Left lobe of liver (tissue), 2 donors: ENCODE results near the gene ADGRG1. TPM values are rescaled to one million over a fixed set of nuclear protein-coding genes. Genes with fewer than 3 reads are reported as not detected.

Source experiments
- ATAC-seq: fragments of 200-7000 bp; cut with Tn5 transposase; one replicate; pipeline ENCODE4 v1.9.1; 2020; ENCODE audit warnings: mild to moderate bottlenecking, moderate library complexity
- DNase-seq: peaks from one replicate; pipeline ENCODE4 v3.0.0-alpha.2; 2020; ENCODE audit warnings: low spot score
- total RNA-seq: library from RNA; stranded (reverse); gene quantifications from one replicate; pipeline ENCODE4 v1.2.1, GENCODE V29; 2021
- donor health status: DM: no; HTN: no; CAD: no; lungs with moderate emphysema.
- donor health status: DM: no; HTN: yes; CAD: no.

ADGRG1 gene
- total RNA-seq, 1 donor from 2014 or later, result 5.1 TPM

- no peak for ATAC-seq
Observed at GRCh38 chr16:57714047-57714446, 85.6 kb downstream of the ADGRG1 start.

More at GRCh38 chr16:57714047-57714446, 85.6 kb downstream of the ADGRG1 start:
- DNase-seq, result no peak

Other genes with a start within 250 kb of the ADGRG1 start
- gene CCL17, start 223.9 kb upstream of the ADGRG1 start, total RNA-seq, result not detected
- 21.3 TPM for gene CIAPIN1, start 181.2 kb upstream of the ADGRG1 start, total RNA-seq
- gene COQ9, start 181.2 kb upstream of the ADGRG1 start, total RNA-seq, result 64.5 TPM
- gene POLR2C, start 166.0 kb upstream of the ADGRG1 start, total RNA-seq, result 34.1 TPM
- 43.9 TPM for gene DOK4, start 142.1 kb upstream of the ADGRG1 start, total RNA-seq
- 0.83 TPM for gene CCDC102A, start 92.1 kb upstream of the ADGRG1 start, total RNA-seq
- 0.10 TPM for gene ADGRG5, start 86.0 kb upstream of the ADGRG1 start, total RNA-seq
- gene ADGRG3, start 39.7 kb downstream of the ADGRG1 start, total RNA-seq, result 0.43 TPM
- gene DRC7, start 66.2 kb downstream of the ADGRG1 start, total RNA-seq, result 0.50 TPM
- 8.7 TPM for gene KATNB1, start 107.1 kb downstream of the ADGRG1 start, total RNA-seq
- gene KIFC3, start 173.9 kb downstream of the ADGRG1 start, total RNA-seq, result 43.5 TPM